SK-N-SH (cell line): ENCODE results near the gene KMT2A. TPM values are rescaled to one million over a fixed set of nuclear protein-coding genes. Genes with fewer than 3 reads are reported as not detected.
A peak's percentile ranks its signal among the peaks of the same experiment; 100 is the strongest.

Experiments used
- CTCF ChIA-PET: fragments of 300-600, 350-600 bp; formaldehyde crosslinking; extraction: SDS; loops from one replicate; lab custom pipeline; 2021; lab: Yijun Ruan, JAX
- POLR2A ChIA-PET: fragments of 350-600 bp; sonication (Branson Sonifier 250); formaldehyde crosslinking; extraction: SDS; loops from one replicate; lab custom pipeline; 2020; ENCODE audit warnings: antibody characterized with exemption, inconsistent platforms; lab: Yijun Ruan, JAX
- DNase-seq: peaks from one replicate; pipeline ENCODE4 v3.0.0; 2012
- H2AFZ ChIP-seq: fragments of 200-600 bp; sonication (generic); 2 replicates; pipeline ENCODE4 v1.8.1; 2016; ENCODE audit warnings: antibody characterized with exemption, mild to moderate bottlenecking, low read depth
- H3F3A ChIP-seq: fragments of 200-600 bp; sonication (generic); replicated peaks from 2 replicates; pipeline ENCODE3; 2016; ENCODE audit warnings: antibody characterized with exemption, mild to moderate bottlenecking; ENCODE audit not compliant: insufficient read depth
- H3K27ac ChIP-seq, 2 experiments: fragments of 200-500 bp in 1 of 2; fragments of 200-600 bp in 1 of 2; sonication (Bioruptor generic) in 1 of 2; sonication (generic), shearing (Covaris generic) in 1 of 2; 2 replicates each; pipeline versions ENCODE4 v1.5.1 to v1.6.1; 2014 to 2016; ENCODE audit warnings: low read depth in 2 of 2, inconsistent platforms in 1 of 2, low read length in 1 of 2, mild to moderate bottlenecking in 1 of 2, mixed read lengths in 1 of 2
- H3K27me3 ChIP-seq: fragments of 200-600 bp; sonication (generic), shearing (Covaris generic); 2 replicates; pipeline ENCODE4 v1.6.1; 2016; ENCODE audit warnings: mixed run types; ENCODE audit not compliant: insufficient read depth
- H3K36me3 ChIP-seq, 2 experiments: fragments of 200-500 bp in 1 of 2; fragments of 200-600 bp in 1 of 2; sonication (Bioruptor generic) in 1 of 2; sonication (generic) in 1 of 2; replicated peaks in 1 of 2; 2 replicates each; pipeline versions ENCODE3 to v1.5.1; 2014 to 2016; ENCODE audit warnings: low read length in 1 of 2, mild to moderate bottlenecking in 1 of 2; ENCODE audit not compliant: insufficient read depth in 2 of 2, control insufficient read depth in 1 of 2
- H3K4me1 ChIP-seq, 2 experiments: fragments of 200-500 bp in 1 of 2; fragments of 200-600 bp in 1 of 2; sonication (Bioruptor generic) in 1 of 2; sonication (generic), shearing (Covaris generic) in 1 of 2; 2 replicates each; pipeline versions ENCODE4 v1.5.1 to v1.6.1; 2014 to 2016; ENCODE audit warnings: low read depth in 1 of 2, low read length in 1 of 2, mixed run types in 1 of 2; ENCODE audit not compliant: insufficient read depth in 2 of 2, control insufficient read depth in 1 of 2
- H3K4me2 ChIP-seq: fragments of 200-600 bp; sonication (generic), shearing (Covaris generic); 2 replicates; pipeline ENCODE4 v1.6.1; 2017; ENCODE audit warnings: mixed run types
- H3K4me3 ChIP-seq, 2 experiments: fragments of 200-500 bp in 1 of 2; fragments of 200-600 bp in 1 of 2; sonication (Bioruptor generic) in 1 of 2; sonication (generic), shearing (Covaris generic) in 1 of 2; 2 replicates each; pipeline versions ENCODE4 v1.5.1 to v1.8.1; 2014 to 2016; ENCODE audit warnings: low read depth in 2 of 2, inconsistent platforms in 1 of 2, low read length in 1 of 2, mild to moderate bottlenecking in 1 of 2, mixed read lengths in 1 of 2, moderate library complexity in 1 of 2
- H3K79me2 ChIP-seq: fragments of 200-600 bp; sonication (generic); 2 replicates; pipeline ENCODE4 v1.8.1; 2017; ENCODE audit warnings: mild to moderate bottlenecking; ENCODE audit not compliant: insufficient read depth
- H3K9ac ChIP-seq: fragments of 200-600 bp; sonication (generic); 2 replicates; pipeline ENCODE4 v1.6.1; 2017; ENCODE audit warnings: mixed run types
- H3K9me2 ChIP-seq: fragments of 200-600 bp; sonication (generic); 2 replicates; pipeline ENCODE4 v1.6.1; 2017; ENCODE audit warnings: mixed run types
- H3K9me3 ChIP-seq: fragments of 200-600 bp; sonication (generic); 2 replicates; pipeline ENCODE4 v1.6.1; 2017; ENCODE audit warnings: mixed run types, mild to moderate bottlenecking, moderate library complexity
- H4K20me1 ChIP-seq: fragments of 200-600 bp; sonication (generic); 2 replicates; pipeline ENCODE4 v1.6.1; 2017; ENCODE audit warnings: mild to moderate bottlenecking, mixed run types; ENCODE audit not compliant: insufficient read depth
- CHD2 ChIP-seq: fragments of 150-350 bp; IDR thresholded peaks from 2 replicates; pipeline ENCODE4 v1.6.1; 2018; ENCODE audit warnings: low read length; ENCODE audit not compliant: partially characterized antibody
- CTCF ChIP-seq: fragments of 200-600 bp; sonication (generic); IDR thresholded peaks from 2 replicates; pipeline ENCODE4 v1.6.1; 2017; ENCODE audit warnings: antibody characterized with exemption, mild to moderate bottlenecking, moderate library complexity
- EP300 ChIP-seq, 2 experiments: IDR thresholded peaks; 2 replicates each; pipeline versions ENCODE4 v1.4.0 to v1.6.1; 2012; ENCODE audit warnings: borderline replicate concordance in 1 of 2, low read depth in 1 of 2, low read length in 1 of 2
- EZH2phosphoT487 ChIP-seq: fragments of 200-600 bp; sonication (generic); IDR thresholded peaks from 2 replicates; pipeline ENCODE4 v1.6.1; 2017; ENCODE audit warnings: low read depth, mixed run types, mild to moderate bottlenecking, antibody characterized with exemption, moderate library complexity, borderline replicate concordance
- FOXJ3 ChIP-seq: sonication (generic); formaldehyde crosslinking; IDR thresholded peaks from 2 replicates; pipeline ENCODE4 v1.5.1; 2020; ENCODE audit warnings: mild to moderate bottlenecking, missing genetic modification reagents
- FOXM1 ChIP-seq: IDR thresholded peaks from 2 replicates; pipeline ENCODE4 v1.4.0; 2012; ENCODE audit warnings: low read depth, mild to moderate bottlenecking
- GABPA ChIP-seq: IDR thresholded peaks from 2 replicates; pipeline ENCODE4 v1.4.0; 2012; ENCODE audit warnings: low read depth, mild to moderate bottlenecking
- IRF3 ChIP-seq: fragments of 150-350 bp; IDR thresholded peaks from 2 replicates; pipeline ENCODE4 v1.6.1; 2016; ENCODE audit warnings: mild to moderate bottlenecking, low read depth, low read length
- JUND ChIP-seq: IDR thresholded peaks from 2 replicates; pipeline ENCODE4 v1.4.0; 2012
- MAX ChIP-seq: IDR thresholded peaks from 2 replicates; pipeline ENCODE4 v1.4.0; 2012; ENCODE audit warnings: low read depth
- MXI1 ChIP-seq: IDR thresholded peaks from 2 replicates; pipeline ENCODE4 v1.6.1; 2012; ENCODE audit warnings: mild to moderate bottlenecking, low read depth, low read length, improper control_type of control experiment
- NRF1 ChIP-seq: IDR thresholded peaks from 2 replicates; pipeline ENCODE4 v1.6.1; 2012; ENCODE audit warnings: low read depth, mild to moderate bottlenecking, low read length
- PBX3 ChIP-seq: IDR thresholded peaks from 2 replicates; pipeline ENCODE4; 2012
- POLR2AphosphoS5 ChIP-seq: IDR thresholded peaks from 2 replicates; pipeline ENCODE4 v1.6.1; 2012; ENCODE audit warnings: low read depth, low read length
- RAD21 ChIP-seq: IDR thresholded peaks from 2 replicates; pipeline ENCODE4 v1.6.1; 2012; ENCODE audit warnings: mild to moderate bottlenecking, low read length
- RCOR1 ChIP-seq: fragments of 150-350 bp; IDR thresholded peaks from 2 replicates; pipeline ENCODE4 v1.6.1; 2017; ENCODE audit warnings: antibody characterized with exemption, low read length
- RFX5 ChIP-seq: IDR thresholded peaks from 2 replicates; pipeline ENCODE4 v1.6.1; 2012; ENCODE audit warnings: mild to moderate bottlenecking, improper control_type of control experiment, low read length
- RXRA ChIP-seq: IDR thresholded peaks from 2 replicates; pipeline ENCODE4 v1.4.0; 2012; ENCODE audit warnings: low read depth, mild to moderate bottlenecking, borderline replicate concordance
- SIN3A ChIP-seq: IDR thresholded peaks from 2 replicates; pipeline ENCODE4 v1.6.1; 2012; ENCODE audit warnings: low read depth, mild to moderate bottlenecking, low read length, moderate library complexity, borderline replicate concordance
- SMC3 ChIP-seq: IDR thresholded peaks from 2 replicates; pipeline ENCODE4 v1.6.1; 2012; ENCODE audit warnings: low read depth, low read length, improper control_type of control experiment
- TCF12 ChIP-seq: IDR thresholded peaks from 2 replicates; pipeline ENCODE4 v1.4.0; 2012
- TEAD4 ChIP-seq: IDR thresholded peaks from 2 replicates; pipeline ENCODE4 v1.4.0; 2012; ENCODE audit warnings: mild to moderate bottlenecking, borderline replicate concordance; ENCODE audit not compliant: insufficient read depth
- USF1 ChIP-seq: IDR thresholded peaks from 2 replicates; pipeline ENCODE4 v1.4.0; 2012; ENCODE audit warnings: low read depth, borderline replicate concordance
- USF2 ChIP-seq: fragments of 150-350 bp; IDR thresholded peaks from 2 replicates; pipeline ENCODE4 v1.6.1; 2017; ENCODE audit warnings: antibody characterized with exemption, low read length, low read depth, borderline replicate concordance
- YY1 ChIP-seq: IDR thresholded peaks from 2 replicates; pipeline ENCODE4 v1.4.0; 2012; ENCODE audit warnings: low read depth, mild to moderate bottlenecking
- polyA plus RNA-seq, 3 experiments: library from polyadenylated mRNA; depleted of rRNA; stranded (reverse); fragments of >200 nt; gene quantifications; 2 replicates each; pipeline ENCODE4 v1.2.3, GENCODE V29; 2012

KMT2A gene
- polyA plus RNA-seq, 1 of the 3 experiments (the other 2 are of a cell fraction), result 15.7 TPM

- Histone ChIP-seq H3K27me3 (no peaks in the 10 kb centered on the region), H3K4me2 (peak overlapping the region; percentile 24; the same call in 1 of the 2 replicates), H4K20me1 (no peaks in the 10 kb centered on the region), H3K36me3 (peaks cover 0 to 9% of the 10 kb centered on the region in 2 experiments), H3K4me1 (peaks cover 8 to 13% of the 10 kb centered on the region in 2 experiments; a peak in 3 of 4 replicates), H3K9ac (no peak overlapping the region), H3K9me3 (no peaks in the 10 kb centered on the region), H2AFZ (no peak overlapping the region), H3K4me3 (no peak overlapping the region), H3K9me2 (no peaks in the 10 kb centered on the region), H3K79me2 (peaks cover 7% of the 10 kb centered on the region; the same call in 1 of the 2 replicates), H3K27ac (peak overlapping the region; percentile 62 to 85), H3F3A (peaks cover 24% of the 10 kb centered on the region)
- POLR2A ChIA-PET, result no interaction called here
- peak; percentile 68 for DNase-seq
- CTCF ChIA-PET, result interaction anchor here (1.0 kb wide), 1 partner anchor 73 kb away, joined by 5 read pairs; no protein-coding TSS in a partner anchor
- no peak for TF ChIP-seq EZH2phosphoT487
- no peak for TF ChIP-seq YY1
- no peak for TF ChIP-seq IRF3
- TF ChIP-seq NRF1, result no peak
- no peak for TF ChIP-seq FOXM1
- TF ChIP-seq RAD21, result peak; percentile 38; the same call in 1 of the 2 replicates
- TF ChIP-seq MXI1, result 0 out of 2 replicates have a peak, but pooled peaks have one; percentile 30
- TF ChIP-seq RFX5, result no peak
- peak; percentile 82 for TF ChIP-seq MAX
- TF ChIP-seq USF1, result no peak
- TF ChIP-seq PBX3, result peak; percentile 67
- peak; percentile 91 for TF ChIP-seq JUND
- peak; percentile 91 for TF ChIP-seq TCF12
- no peak for TF ChIP-seq USF2
- TF ChIP-seq GABPA, result peak; percentile 37
- peak; percentile 31; the same call in 1 of the 2 replicates for TF ChIP-seq FOXJ3 (CRISPR knock-in tag)
- no peak for TF ChIP-seq CTCF
- TF ChIP-seq EP300 (IDR thresholded peaks at IDR 0.05; ENCODE audit: borderline replicate concordance in 1 of 2, low read depth in 1 of 2, low read length in 1 of 2), result peak; percentile 43 to 57; a peak in 3 of 4 replicates
- TF ChIP-seq SIN3A, result peak; percentile 84; the same call in 1 of the 2 replicates
- TF ChIP-seq RCOR1, result peak; percentile 56; the same call in 1 of the 2 replicates
- TF ChIP-seq RXRA, result no peak
- TF ChIP-seq POLR2AphosphoS5, result peak; percentile 50; the same call in 1 of the 2 replicates
- no peak for TF ChIP-seq TEAD4
- TF ChIP-seq CHD2, result peak; percentile 65
- peak; percentile 27; the same call in 1 of the 2 replicates for TF ChIP-seq SMC3
Observed at GRCh38 chr11:118415739-118416068, 20.6 kb upstream of the KMT2A start.
